B cell (primary cell): ENCODE data around the gene IRS1. TPM values are rescaled to one million over a fixed set of nuclear protein-coding genes. Genes with fewer than 3 reads are reported as not detected.

Experiments used
- ATAC-seq: fragments of 200-7000 bp; cut with Tn5 transposase; one replicate; pipeline ENCODE4 v1.10.0; 2021; ENCODE audit warnings: low read depth, mild to moderate bottlenecking, moderate number of reproducible peaks, moderate library complexity
- CTCF ChIA-PET: fragments of 350-600 bp; sonication (Branson Sonifier 250); formaldehyde crosslinking; loops from one replicate; lab custom pipeline; 2021; ENCODE audit warnings: antibody characterized with exemption, inconsistent platforms; lab: Charles Lee
- POLR2A ChIA-PET: fragments of 350-600 bp; sonication (Branson Sonifier 250); formaldehyde crosslinking; loops from one replicate; lab custom pipeline; 2021; ENCODE audit warnings: antibody characterized with exemption; lab: Charles Lee
- DNase-seq: peaks from one replicate; pipeline ENCODE4 v3.0.0; 2013
- H2AFZ ChIP-seq: 2 replicates; pipeline ENCODE4 v1.6.1; 2012; ENCODE audit warnings: mild to moderate bottlenecking, low read depth, low read length; ENCODE audit not compliant: insufficient read depth, poor library complexity, severe bottlenecking
- H3K27ac ChIP-seq, 2 donors: 1 replicate in 1 of 2; 2 replicates in 1 of 2; pipeline ENCODE4 v1.5.1; 2012 to 2013; ENCODE audit warnings: low read length in 2 of 2, mild to moderate bottlenecking in 2 of 2, moderate library complexity in 1 of 2
- H3K27me3 ChIP-seq, 4 experiments: fragments of 200-600 bp in 1 of 4; sonication (generic) in 1 of 4; replicated peaks in 1 of 4; 1 replicate in 2 of 4; 2 replicates in 2 of 4; pipeline versions ENCODE4 v1.6.1 to v1.7.0; 2013 to 2016; ENCODE audit warnings: low read length in 3 of 4, mild to moderate bottlenecking in 2 of 4, mixed read lengths in 1 of 4, moderate library complexity in 1 of 4; ENCODE audit not compliant: insufficient read depth in 4 of 4, control insufficient read depth in 3 of 4; ENCODE audit errors: control extremely low read depth in 1 of 4
- H3K36me3 ChIP-seq, 2 experiments: replicated peaks in 1 of 2; 1 replicate in 1 of 2; 2 replicates in 1 of 2; pipeline versions ENCODE4 v1.6.1 to v1.7.1; 2013; ENCODE audit warnings: low read length in 1 of 2; ENCODE audit not compliant: insufficient read depth in 2 of 2, control insufficient read depth in 1 of 2; ENCODE audit errors: control extremely low read depth in 1 of 2, extremely low read depth in 1 of 2
- H3K4me1 ChIP-seq, 2 donors: fragments of 200-600 bp in 1 of 2; sonication (generic) in 1 of 2; 1 replicate in 1 of 2; 2 replicates in 1 of 2; pipeline versions ENCODE4 v1.5.1 to v1.6.1; 2013 to 2017; ENCODE audit warnings: low read length in 2 of 2; ENCODE audit not compliant: control insufficient read depth in 2 of 2, insufficient read depth in 2 of 2
- H3K4me2 ChIP-seq: replicated peaks from 2 replicates; pipeline ENCODE3; 2012; ENCODE audit warnings: mild to moderate bottlenecking, low read depth, low read length; ENCODE audit not compliant: poor library complexity, severe bottlenecking
- H3K4me3 ChIP-seq, 5 experiments: fragments of 200-600 bp in 1 of 5; sonication (generic) in 1 of 5; 1 replicate in 3 of 5; 2 replicates in 2 of 5; pipeline versions ENCODE4 v1.5.1 to v1.7.0; 2011 to 2016; ENCODE audit warnings: low read length in 4 of 5, mild to moderate bottlenecking in 4 of 5, low read depth in 2 of 5, control low read depth in 1 of 5, moderate library complexity in 1 of 5; ENCODE audit not compliant: insufficient read depth in 1 of 5; ENCODE audit errors: control extremely low read depth in 1 of 5, extremely low read depth in 1 of 5
- H3K79me2 ChIP-seq: fragments of 200-600 bp; sonication (generic); one replicate; pipeline ENCODE4 v1.6.0; 2016; ENCODE audit warnings: low read length; ENCODE audit not compliant: control insufficient read depth, insufficient read depth
- H3K9ac ChIP-seq: fragments of 200-600 bp; sonication (generic); 2 replicates; pipeline ENCODE4 v1.6.1; 2017; ENCODE audit warnings: mild to moderate bottlenecking, low read length, moderate library complexity
- H3K9me3 ChIP-seq, 3 donors: one replicate each; pipeline versions ENCODE4 v1.6.1 to v1.7.1; 2013; ENCODE audit warnings: low read length in 2 of 3; ENCODE audit not compliant: control insufficient read depth in 2 of 3, insufficient read depth in 1 of 3; ENCODE audit errors: control extremely low read depth in 1 of 3
- H4K20me1 ChIP-seq: 2 replicates; pipeline ENCODE4 v1.6.0; 2012; ENCODE audit warnings: mild to moderate bottlenecking, low read length; ENCODE audit not compliant: insufficient read depth, control insufficient read depth, poor library complexity, severe bottlenecking
- H3K27ac Mint-ChIP-seq: one replicate; pipeline ENCODE4 v1.8.0; 2021; ENCODE audit warnings: mixed read lengths
- H3K27me3 Mint-ChIP-seq: one replicate; pipeline ENCODE4 v1.8.0; 2021; ENCODE audit warnings: mixed read lengths
- H3K4me1 Mint-ChIP-seq: one replicate; pipeline ENCODE4 v1.8.0; 2021; ENCODE audit warnings: mixed read lengths
- H3K4me3 Mint-ChIP-seq: one replicate; pipeline ENCODE4 v1.8.0; 2021; ENCODE audit warnings: mixed read lengths
- H3K9me3 Mint-ChIP-seq: one replicate; pipeline ENCODE4 v1.8.0; 2022; ENCODE audit warnings: mixed read lengths; ENCODE audit not compliant: insufficient read depth
- EZH2 ChIP-seq: IDR thresholded peaks from 2 replicates; pipeline ENCODE4 v1.6.1; 2012; ENCODE audit warnings: borderline replicate concordance, low read depth, mild to moderate bottlenecking, moderate library complexity, low read length; ENCODE audit not compliant: insufficient read depth, poor library complexity, severe bottlenecking
- WGBS: methylation state at CpG from one replicate; pipeline ENCODE4 v1.1.5; 2013; ENCODE audit warnings: missing lambda C conversion rate; ENCODE audit not compliant: insufficient coverage; 5-methylcytosine and 5-hydroxymethylcytosine counted together
- intact Hi-C: fragments of 100-400 bp; cut with micrococcal nuclease; formaldehyde crosslinking; loops from one replicate; pipeline ENCODE4 v1.10.0; 2022
- polyA plus RNA-seq: library from polyadenylated mRNA; depleted of rRNA; stranded (reverse); fragments of >200 nt; gene quantifications from 2 replicates; pipeline ENCODE4 v1.2.3, GENCODE V29; 2012
- total RNA-seq, 2 donors: library from RNA; stranded (reverse); fragments of 120-200 nt in 1 of 2; gene quantifications; 1 replicate in 1 of 2; 2 replicates in 1 of 2; pipeline versions ENCODE4 v1.2.3 to v1.2.4, GENCODE V29; 2013 to 2022
- TF ChIP-seq, protein P1 (sequence below): fragments of 200-600 bp; IDR thresholded peaks from one replicate; pipeline ENCODE4 v1.8.0; 2022; ENCODE audit warnings: antibody characterized with exemption, mild to moderate bottlenecking

Gene IRS1
- total and polyA plus RNA-seq, 2 donors (not counting 1 experiment from before 2014, with no cell fraction given): 3.8 to 11.9 TPM

DNA sequence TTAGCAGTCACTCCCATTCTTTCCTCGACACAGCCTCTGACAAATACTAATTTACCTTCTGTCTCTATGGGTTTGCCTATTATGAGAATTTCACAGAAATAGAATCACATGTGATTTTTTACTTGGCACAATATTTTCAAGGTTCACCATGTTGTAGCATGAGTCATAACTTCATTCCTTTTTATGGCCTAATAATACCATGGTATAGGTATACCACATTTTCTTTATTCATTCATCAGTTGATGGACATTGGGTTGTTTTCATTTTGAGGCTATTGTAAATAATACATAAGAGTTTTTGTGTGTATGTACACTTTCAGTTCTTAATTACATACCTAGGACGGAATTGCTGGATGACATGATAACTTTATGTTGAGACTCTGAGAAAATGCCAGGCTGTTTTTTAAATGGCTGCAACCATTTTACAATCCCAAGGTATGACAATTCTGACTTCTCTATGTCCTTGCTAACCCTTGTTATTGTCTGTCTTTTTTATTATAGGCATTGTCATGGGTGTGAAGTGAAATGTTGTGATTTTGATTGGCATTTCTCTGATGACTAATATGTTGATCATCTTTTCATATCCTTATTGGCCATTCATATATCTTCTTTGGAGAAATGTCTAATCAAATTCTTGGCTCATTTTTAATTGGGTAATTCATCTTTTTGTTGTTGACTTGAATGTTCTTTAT is 87.9 kb downstream of the IRS1 start:
- no peak overlapping the region for H3K4me2 ChIP-seq
- H3K36me3 ChIP-seq: no peaks in the 10 kb centered on the region
- ChIA-PET POLR2A (no interaction called here), CTCF (no interaction called here)
- Mint-ChIP-seq H3K4me1 (peaks cover 10% of the 10 kb centered on the region), H3K9me3 (peaks cover 4% of the 10 kb centered on the region), H3K27ac (no peak overlapping the region), H3K4me3 (no peak overlapping the region), H3K27me3 (peaks cover 5% of the 10 kb centered on the region)
- H2AFZ ChIP-seq: no peak overlapping the region
- no peak overlapping the region for H3K9ac ChIP-seq
- DNase-seq (no peak), ATAC-seq (no peak)
- H4K20me1 ChIP-seq: no peaks in the 10 kb centered on the region
- WGBS: no CpG with 5 or more reads among the region's 2 CpGs
- no peak overlapping the region for H3K27ac ChIP-seq
- intact Hi-C loops: no loop called here
- H3K9me3 ChIP-seq: no peaks in the 10 kb centered on the region
- no peak overlapping the region for H3K4me3 ChIP-seq
- no peaks in the 10 kb centered on the region for H3K79me2 ChIP-seq
- no peak for TF ChIP-seq EZH2
- TF ChIP-seq, protein P1, sequence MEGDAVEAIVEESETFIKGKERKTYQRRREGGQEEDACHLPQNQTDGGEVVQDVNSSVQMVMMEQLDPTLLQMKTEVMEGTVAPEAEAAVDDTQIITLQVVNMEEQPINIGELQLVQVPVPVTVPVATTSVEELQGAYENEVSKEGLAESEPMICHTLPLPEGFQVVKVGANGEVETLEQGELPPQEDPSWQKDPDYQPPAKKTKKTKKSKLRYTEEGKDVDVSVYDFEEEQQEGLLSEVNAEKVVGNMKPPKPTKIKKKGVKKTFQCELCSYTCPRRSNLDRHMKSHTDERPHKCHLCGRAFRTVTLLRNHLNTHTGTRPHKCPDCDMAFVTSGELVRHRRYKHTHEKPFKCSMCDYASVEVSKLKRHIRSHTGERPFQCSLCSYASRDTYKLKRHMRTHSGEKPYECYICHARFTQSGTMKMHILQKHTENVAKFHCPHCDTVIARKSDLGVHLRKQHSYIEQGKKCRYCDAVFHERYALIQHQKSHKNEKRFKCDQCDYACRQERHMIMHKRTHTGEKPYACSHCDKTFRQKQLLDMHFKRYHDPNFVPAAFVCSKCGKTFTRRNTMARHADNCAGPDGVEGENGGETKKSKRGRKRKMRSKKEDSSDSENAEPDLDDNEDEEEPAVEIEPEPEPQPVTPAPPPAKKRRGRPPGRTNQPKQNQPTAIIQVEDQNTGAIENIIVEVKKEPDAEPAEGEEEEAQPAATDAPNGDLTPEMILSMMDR: no peak
- H3K4me1 ChIP-seq: peaks cover 3 to 4% of the 10 kb centered on the region in 2 donors
- H3K27me3 ChIP-seq: no peaks in the 10 kb centered on the region

DNA sequence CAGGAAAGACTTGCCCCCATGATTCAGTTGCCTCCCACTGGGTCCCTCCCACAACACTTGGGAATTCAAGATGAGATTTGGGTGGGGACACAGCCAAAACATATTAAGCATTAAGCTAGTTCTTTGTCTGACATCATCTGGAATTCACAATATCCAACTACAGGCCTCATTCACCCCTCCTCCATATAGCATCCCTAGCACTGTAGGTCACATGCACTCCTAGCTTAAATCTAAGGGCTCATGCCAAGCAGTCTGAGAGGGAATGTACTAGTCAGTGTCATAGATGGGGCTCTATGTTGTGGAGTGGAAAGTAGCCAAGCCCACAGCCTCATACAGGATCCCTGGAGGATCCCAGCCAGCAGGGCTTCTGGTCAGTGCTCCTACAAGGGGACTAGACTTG is 92.1 kb downstream of the IRS1 start:
- intact Hi-C loops: no loop called here
- Histone ChIP-seq H3K9ac (no peak overlapping the region), H3K4me1 (no peaks in the 10 kb centered on the region), H3K36me3 (no peaks in the 10 kb centered on the region), H3K9me3 (no peaks in the 10 kb centered on the region), H3K27me3 (no peaks in the 10 kb centered on the region), H3K4me3 (no peak overlapping the region), H2AFZ (no peak overlapping the region), H3K4me2 (no peak overlapping the region), H3K79me2 (no peaks in the 10 kb centered on the region), H3K27ac (no peak overlapping the region), H4K20me1 (no peaks in the 10 kb centered on the region)
- no peak overlapping the region for H3K27ac Mint-ChIP-seq
- H3K4me1 Mint-ChIP-seq: no peaks in the 10 kb centered on the region
- no peak for TF ChIP-seq EZH2
- peaks cover 4% of the 10 kb centered on the region for H3K9me3 Mint-ChIP-seq
- peaks cover 9% of the 10 kb centered on the region for H3K27me3 Mint-ChIP-seq
- DNase-seq: no peak
- ChIA-PET POLR2A (no interaction called here), CTCF (no interaction called here)
- H3K4me3 Mint-ChIP-seq: no peak overlapping the region
- no peak for ATAC-seq
